Activated CD4-positive, CD25-positive, alpha-beta regulatory T cell treated with anti-CD3 and anti-CD28 coated beads, Interleukin-2, amount 50 U/mL, for 72 hours (primary cell): ENCODE results near the gene UBE2H.

Experiments
- DNase-seq: peaks from one replicate; pipeline ENCODE4 v3.0.0; 2021

The UBE2H gene

DNA sequence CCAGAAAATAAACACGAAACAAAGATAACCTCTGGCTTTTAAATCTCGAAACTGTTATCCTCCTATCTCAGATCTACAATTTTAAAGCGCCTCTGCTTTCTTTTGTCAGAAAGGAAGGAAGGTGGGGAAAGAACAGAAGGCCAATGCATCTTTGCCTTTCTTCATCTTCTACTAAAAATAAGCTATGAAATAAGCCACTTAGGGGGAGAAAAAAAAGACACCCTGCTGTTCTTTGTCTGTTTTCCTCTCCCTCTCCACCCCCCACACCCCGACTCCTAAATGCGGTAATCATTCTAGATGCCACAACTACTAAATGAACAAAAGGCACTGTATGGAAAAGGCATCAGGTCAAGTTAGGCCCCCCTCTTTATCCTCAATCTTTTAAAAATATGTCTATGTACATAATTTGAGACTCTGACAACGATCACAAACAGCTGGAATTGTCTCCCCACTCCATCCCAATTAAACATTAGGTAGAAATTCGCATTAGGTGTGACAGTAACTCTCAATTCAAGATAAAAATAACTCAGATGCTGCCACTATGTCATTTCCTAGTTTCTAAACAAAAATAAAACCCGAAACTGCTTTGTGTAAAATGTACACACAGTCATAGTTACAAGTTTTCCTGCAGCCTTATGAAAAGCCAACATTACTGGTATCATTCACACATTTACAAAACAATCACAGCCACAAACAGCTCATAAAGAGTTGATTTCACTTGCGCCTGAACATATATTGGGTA, 2.4 kb downstream of the UBE2H start:
- DNase-seq = no peak

GRCh38 chr7:129949292-129950133, 3.2 kb downstream of the UBE2H start:
- no peak for DNase-seq

DNA sequence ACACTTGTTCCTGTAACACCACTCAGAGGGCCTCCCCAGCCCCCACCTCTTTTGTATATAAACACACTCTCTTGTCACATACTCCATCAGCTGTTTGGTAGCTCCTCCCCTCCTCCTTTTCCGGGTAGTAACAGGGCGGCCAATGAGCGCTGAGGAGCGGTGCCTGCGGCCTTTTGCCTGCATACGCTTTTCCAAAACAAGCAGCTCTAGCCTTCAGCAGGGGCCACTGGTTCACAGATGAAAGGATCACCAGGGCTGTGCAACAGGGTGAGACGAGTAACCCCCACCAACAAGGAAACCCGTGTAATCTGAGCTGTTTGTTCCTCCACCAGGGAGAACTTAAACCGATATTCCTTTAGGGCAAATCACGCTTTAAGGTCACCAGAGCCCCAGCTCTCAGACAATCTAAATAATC, 3.9 kb downstream of the UBE2H start:
- peak; percentile 75 for DNase-seq

- no peak for DNase-seq
Measured at GRCh38 chr7:129948338-129948737, 4.4 kb downstream of the UBE2H start.

DNA sequence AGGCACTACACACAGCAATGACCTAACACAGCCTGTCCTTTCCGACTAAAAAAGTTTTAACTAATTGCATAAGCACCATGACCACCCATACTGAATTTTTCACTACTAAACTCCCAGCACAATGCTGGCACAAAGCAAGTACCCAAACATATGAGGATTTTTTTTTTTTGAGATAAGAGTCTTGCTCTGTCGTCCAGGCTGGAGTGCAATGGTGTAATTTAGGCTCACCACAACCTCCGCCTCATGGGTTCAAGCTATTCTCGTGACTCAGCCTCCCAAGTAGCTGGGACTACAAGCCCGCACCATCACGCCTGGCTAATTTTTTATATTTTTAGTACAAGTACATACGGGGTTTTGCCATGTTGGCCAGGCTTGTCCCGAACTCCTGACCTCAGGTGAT, 5.1 kb downstream of the UBE2H start:
- DNase-seq = no peak

DNA sequence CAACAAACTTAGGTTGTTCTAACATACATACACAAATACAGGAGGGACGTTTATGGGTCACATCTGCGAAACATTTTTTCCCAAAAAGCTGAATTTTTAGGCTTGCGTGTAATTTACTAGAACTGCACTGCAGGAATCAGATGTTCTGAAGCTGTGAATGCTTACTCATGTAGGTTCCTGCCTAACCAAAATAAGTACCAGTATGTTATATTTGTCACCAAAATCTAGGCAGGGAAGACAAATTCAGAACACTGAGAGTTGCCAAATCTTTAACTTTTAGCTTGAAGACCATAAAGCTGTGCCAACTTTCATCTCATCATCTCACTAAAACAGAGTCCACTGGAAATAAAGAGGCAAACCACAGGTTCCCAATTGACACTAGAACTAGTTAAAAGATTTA, 5.7 kb downstream of the UBE2H start:
- no peak for DNase-seq

DNA sequence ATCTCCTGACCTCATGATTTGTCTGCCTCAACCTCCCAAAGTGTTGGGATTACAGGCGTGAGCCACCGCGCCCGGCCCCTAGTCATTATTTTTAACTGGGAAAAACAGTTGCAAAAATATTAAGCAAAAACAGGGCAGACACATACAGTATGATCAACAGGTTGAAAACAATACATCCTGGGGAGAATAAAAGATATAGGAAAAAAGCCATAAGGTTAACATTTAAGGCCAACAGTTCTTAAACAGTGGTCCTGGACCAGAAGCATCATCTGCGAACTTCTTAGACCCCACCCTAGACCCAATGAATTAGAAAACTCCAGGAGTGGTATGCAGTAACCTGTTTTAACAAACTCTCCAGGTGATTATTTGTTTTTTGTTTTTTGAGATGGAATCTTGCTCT, 6.5 kb downstream of the UBE2H start:
- no peak for DNase-seq

- DNase-seq = no peak
Measured at GRCh38 chr7:129943352-129943751, 9.4 kb downstream of the UBE2H start.

DNA sequence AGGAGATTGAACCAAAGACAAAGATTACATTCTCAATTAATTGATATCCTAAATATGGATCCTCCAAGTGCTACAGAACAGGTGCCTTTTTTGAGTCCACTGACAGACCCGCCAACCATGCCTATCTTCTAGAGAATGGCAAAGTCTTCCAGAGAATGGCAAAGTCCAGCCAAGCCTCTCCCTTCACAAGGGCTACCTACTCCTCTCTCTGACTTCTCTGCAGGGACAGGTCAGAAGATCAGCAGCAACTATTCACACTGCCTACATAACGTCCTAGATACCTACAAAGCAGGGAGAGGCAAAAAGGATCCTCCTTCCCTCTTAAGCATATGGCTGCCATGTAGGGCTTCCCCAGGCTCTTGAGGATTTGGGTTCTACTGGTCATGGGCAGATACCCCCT, 12.4 kb downstream of the UBE2H start:
- no peak for DNase-seq

DNA sequence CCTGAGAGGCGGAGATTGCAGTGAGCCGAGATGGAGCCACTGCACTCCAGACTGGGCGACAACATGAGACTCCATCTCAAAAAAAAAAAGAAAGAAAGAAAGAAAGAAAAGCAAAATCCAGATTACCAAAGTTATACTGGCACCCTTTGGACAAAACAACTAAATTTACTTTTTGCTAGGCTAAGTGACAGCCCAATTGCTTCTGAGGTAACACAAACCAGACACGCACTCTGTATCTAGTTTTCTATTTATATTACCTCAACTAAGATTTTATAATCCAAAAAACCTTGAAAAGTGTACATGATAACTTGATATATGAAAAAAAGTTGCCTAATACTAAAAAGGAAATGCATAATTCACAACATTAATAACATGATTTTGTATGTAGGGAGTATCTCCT, 12.9 kb downstream of the UBE2H start:
- DNase-seq = no peak

DNA sequence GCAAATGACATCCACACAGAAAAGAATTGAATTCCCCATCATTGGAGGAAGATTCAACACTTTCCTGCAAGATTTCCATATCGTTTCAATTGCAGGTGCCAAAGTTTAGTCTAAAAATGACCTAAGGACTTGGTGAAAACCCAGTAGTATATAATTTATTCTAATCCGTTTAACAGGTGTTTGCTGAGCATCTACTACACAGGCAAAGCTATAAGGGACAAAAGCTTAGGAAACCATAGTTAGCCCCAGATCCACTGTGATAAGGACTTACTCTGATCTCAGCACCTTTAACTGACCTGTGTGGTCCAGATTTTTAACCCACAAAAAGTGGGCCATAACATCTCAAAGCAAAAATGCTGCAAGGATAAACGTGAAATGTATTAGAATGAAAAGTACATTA, 19.1 kb downstream of the UBE2H start:
- DNase-seq = no peak

GRCh38 chr7:129926618-129927017, 26.1 kb downstream of the UBE2H start:
- no peak for DNase-seq

GRCh38 chr7:129925416-129926002, 27.3 kb downstream of the UBE2H start:
- no peak for DNase-seq

DNA sequence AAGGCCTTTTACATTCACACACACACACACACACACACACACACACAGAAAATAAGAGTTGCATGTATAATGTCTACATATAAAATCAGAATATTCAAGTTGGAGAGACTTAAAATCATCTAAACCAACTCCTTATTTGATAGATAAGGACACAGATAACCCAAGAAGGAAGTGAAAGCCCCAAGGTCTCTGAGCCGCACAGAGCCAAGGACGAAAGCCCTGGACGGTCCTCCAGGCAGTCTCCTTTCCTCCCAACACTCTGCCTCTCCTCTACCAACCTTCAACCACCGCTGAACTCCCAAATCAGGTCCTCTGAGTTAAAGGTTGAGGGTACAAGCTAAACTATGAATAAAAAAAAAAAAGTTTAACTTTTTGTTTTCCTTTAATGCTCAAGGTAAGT, 28.2 kb downstream of the UBE2H start:
- no peak for DNase-seq

DNA sequence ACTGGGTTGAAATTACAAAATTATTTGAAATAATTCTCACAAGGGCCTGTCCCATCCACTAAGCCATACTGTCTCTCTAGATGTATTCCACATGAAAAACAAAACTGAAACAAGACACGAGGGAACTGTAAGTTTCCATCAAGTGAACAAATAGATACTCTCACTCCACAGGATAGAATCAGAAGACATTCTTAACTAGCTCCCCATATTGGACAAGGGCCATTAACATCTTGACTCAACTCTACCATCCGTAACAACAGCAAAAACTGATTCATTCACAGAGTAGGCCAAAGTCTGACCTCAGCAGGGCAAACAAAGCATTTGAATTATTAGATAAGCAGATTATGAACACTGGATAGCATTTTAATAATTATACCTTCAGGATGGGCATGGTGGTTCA, 29.1 kb downstream of the UBE2H start:
- DNase-seq = no peak

GRCh38 chr7:129919492-129919891, 33.3 kb downstream of the UBE2H start:
- DNase-seq = no peak

DNA sequence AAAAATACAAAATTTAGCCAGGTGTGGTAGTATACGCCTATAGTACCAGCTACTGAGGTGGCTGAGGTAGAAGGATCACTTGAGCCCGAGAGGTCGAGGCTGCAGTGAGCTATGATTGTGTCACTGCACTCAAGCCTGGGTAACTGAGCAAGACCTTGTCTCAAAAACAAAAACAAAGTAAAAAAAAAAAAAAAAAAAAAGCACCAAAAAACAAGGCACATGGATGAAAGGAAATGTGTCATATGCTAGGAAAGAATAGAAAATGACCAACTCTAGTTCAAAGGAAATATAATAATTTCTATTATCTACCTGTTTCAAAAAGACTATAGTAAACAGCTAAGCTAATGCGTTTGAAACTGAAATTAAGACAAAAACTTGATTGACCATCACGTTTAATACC, 33.8 kb downstream of the UBE2H start:
- no peak for DNase-seq

GRCh38 chr7:129917934-129918333, 34.8 kb downstream of the UBE2H start:
- DNase-seq = no peak

DNA sequence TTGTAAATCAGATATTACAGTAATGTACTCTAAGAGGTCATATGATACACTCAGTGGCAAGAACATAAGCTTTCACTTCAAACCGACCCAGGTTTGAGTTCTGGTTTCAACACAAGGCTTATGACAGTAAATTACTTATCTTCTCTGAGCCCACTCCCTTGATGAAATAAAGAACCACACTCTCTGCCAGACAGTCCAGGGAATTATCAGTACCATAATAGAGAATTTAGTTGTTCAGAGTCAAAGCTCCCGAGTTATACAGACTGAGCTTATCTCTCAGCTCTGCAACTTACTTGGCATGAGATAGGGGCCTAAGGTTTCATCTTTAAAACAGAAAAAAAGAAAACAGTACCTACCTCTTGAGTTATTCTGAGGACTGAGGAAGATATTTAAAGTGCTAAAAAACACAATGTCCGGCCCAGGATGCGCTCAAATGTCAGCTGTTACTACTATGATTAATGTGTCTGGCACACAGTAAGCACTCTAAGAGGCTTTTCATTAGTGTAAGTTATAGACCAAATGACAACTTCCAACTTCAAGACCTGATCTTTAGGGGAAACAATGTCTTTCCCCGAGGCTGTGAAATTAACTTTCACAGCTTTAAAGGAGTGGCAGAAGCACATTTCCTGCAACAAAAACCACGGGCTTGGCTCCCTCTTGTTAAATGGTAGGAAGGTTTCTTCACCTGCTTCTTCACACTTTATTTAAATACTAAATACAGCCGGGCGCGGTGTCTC, 38.1 kb downstream of the UBE2H start:
- no peak for DNase-seq

GRCh38 chr7:129913428-129913827, 39.3 kb downstream of the UBE2H start:
- no peak for DNase-seq

DNA sequence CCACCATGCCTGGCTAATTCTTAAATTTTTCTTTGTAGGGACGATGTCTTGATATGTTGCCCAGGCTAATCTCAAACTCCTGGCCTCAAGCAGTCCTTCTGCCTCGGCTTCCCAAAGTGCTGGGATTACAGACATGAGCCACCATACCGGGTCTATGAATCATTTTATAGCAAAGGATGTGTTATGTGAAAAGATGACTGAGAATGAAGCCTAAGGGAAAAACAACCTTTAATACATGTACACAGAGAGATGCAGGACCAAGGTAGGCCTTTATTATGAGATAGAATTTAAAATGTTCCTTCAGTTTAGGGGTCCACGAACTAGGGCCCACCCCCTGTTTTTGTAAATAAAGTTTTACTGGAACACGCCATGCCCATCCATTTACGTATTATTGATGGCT, 41.0 kb downstream of the UBE2H start:
- no peak for DNase-seq

GRCh38 chr7:129909669-129910068, 43.1 kb downstream of the UBE2H start:
- no peak for DNase-seq

- DNase-seq = no peak
Measured at GRCh38 chr7:129908181-129908580, 44.6 kb downstream of the UBE2H start.
